ENCODE measurements around the gene ENTHD1.

GRCh38 chr22:39806109-39806508 is 87.5 kb downstream of the ENTHD1 start:
- TF ChIP-seq CTCF (IDR thresholded peaks at IDR 0.05; ENCODE audit: insufficient read depth, low read length, poor library complexity, severe bottlenecking): no peak
- no peak for TF ChIP-seq EZH2phosphoT487 (conservative IDR thresholded peaks at IDR 0.05; ENCODE audit: low read length)

Data from SU-DHL-6 (cell line).